ENCODE results near the gene TMEM178A.

The TMEM178A gene

DNA sequence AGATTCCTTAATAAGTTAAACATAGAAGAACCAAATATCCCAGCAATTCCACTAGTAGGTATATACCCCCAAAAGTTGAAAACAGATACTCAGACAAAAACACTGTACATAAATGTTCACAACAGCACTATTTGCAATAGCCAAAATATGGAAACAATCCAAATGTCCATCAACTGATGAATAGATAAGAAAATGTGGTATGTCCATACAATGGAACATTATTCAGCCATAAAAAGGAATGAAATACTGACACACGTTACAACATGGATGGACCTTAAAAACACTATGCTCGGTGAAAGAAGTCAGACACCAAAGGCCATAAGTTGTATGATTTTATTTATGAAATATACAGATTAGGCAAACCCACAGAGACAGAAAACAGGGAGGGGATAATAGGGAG lies 12.5 kb downstream of the TMEM178A start:
- POLR2A ChIA-PET (ENCODE audit: low non-redundant PET) = no interaction called here
- DNase-seq (ENCODE audit: low spot score) = no peak
- CTCF ChIA-PET = no interaction called here
- no peak overlapping the region for H3K27ac ChIP-seq
- TF ChIP-seq, protein P1, sequence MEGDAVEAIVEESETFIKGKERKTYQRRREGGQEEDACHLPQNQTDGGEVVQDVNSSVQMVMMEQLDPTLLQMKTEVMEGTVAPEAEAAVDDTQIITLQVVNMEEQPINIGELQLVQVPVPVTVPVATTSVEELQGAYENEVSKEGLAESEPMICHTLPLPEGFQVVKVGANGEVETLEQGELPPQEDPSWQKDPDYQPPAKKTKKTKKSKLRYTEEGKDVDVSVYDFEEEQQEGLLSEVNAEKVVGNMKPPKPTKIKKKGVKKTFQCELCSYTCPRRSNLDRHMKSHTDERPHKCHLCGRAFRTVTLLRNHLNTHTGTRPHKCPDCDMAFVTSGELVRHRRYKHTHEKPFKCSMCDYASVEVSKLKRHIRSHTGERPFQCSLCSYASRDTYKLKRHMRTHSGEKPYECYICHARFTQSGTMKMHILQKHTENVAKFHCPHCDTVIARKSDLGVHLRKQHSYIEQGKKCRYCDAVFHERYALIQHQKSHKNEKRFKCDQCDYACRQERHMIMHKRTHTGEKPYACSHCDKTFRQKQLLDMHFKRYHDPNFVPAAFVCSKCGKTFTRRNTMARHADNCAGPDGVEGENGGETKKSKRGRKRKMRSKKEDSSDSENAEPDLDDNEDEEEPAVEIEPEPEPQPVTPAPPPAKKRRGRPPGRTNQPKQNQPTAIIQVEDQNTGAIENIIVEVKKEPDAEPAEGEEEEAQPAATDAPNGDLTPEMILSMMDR (conservative IDR thresholded peaks at IDR 0.05; ENCODE audit: low read depth) = no peak

DNA sequence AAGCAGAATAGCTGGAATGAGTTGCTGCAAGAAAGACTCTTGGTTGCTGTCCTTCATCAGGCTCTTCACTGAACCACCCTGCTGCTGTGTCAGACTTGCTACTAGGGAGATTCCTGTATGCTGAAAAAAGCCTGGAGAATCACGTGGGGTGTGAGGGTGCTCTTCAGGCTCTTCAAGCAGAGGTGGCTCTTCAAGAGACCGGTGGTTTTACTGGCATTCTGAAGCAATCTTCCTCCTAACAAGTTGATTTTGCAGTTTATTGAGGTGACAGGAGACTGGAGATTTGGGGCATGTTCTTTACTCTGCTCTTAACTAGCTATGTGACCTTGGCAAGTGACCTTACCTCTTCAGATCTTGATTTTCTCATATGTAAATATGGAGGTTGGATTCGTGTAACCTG lies 14.1 kb downstream of the TMEM178A start:
- TF ChIP-seq, protein P1 (conservative IDR thresholded peaks at IDR 0.05; ENCODE audit: low read depth) = no peak
- no peak overlapping the region for H3K27ac ChIP-seq
- CTCF ChIA-PET = no interaction called here
- POLR2A ChIA-PET (ENCODE audit: low non-redundant PET) = no interaction called here
- no peak for DNase-seq (ENCODE audit: low spot score)

- DNase-seq (ENCODE audit: low spot score) = no peak
- H3K27ac ChIP-seq = no peak overlapping the region
- ChIA-PET CTCF (no interaction called here), POLR2A (ENCODE audit: low non-redundant PET) (no interaction called here)
- TF ChIP-seq, protein P1 (conservative IDR thresholded peaks at IDR 0.05; ENCODE audit: low read depth) = no peak
Observed at GRCh38 chr2:39682066-39682692, 16.5 kb downstream of the TMEM178A start.

- TF ChIP-seq, protein P1 (conservative IDR thresholded peaks at IDR 0.05; ENCODE audit: low read depth) = no peak
- H3K27ac ChIP-seq = no peak overlapping the region
- DNase-seq (ENCODE audit: low spot score) = no peak
- POLR2A ChIA-PET (ENCODE audit: low non-redundant PET) = no interaction called here
- CTCF ChIA-PET = no interaction called here
Observed at GRCh38 chr2:39683022-39683699, 17.4 kb downstream of the TMEM178A start.

DNA sequence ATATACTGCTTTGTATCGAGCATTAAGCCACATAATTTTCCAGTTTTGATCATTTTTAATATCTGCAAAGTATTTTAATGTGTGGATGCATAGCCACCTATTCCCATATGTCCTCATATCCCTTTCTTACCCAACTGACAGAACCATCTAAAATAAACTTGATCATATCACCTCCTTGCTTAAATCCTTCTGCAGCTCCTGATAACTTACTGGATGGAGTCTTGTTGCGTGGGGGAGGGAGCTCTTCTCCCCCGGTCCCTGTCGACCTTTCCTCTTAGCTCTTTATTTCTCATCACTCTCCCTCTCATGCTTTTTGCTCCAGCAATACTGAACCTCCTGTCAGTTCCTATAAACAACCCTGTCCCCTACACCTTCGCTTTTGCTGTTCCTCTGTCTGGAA lies 18.7 kb downstream of the TMEM178A start:
- H3K27ac ChIP-seq = no peak overlapping the region
- ChIA-PET POLR2A (ENCODE audit: low non-redundant PET) (no interaction called here), CTCF (no interaction called here)
- TF ChIP-seq, protein P1 (conservative IDR thresholded peaks at IDR 0.05; ENCODE audit: low read depth) = no peak
- no peak for DNase-seq (ENCODE audit: low spot score)

GRCh38 chr2:39685126-39685525 lies 19.4 kb downstream of the TMEM178A start:
- CTCF ChIA-PET = no interaction called here
- no peak for DNase-seq (ENCODE audit: low spot score)
- H3K27ac ChIP-seq = no peak overlapping the region
- TF ChIP-seq, protein P1 (conservative IDR thresholded peaks at IDR 0.05; ENCODE audit: low read depth) = no peak
- POLR2A ChIA-PET (ENCODE audit: low non-redundant PET) = no interaction called here

Measured in RWPE1 (cell line).